Daoy (cell line): ENCODE results near the gene CCDC88A. TPM values are rescaled to one million over a fixed set of nuclear protein-coding genes. Genes with fewer than 3 reads are reported as not detected.
"Not testable (repeated sequence)": the region's sequence is repeated elsewhere in the genome, so short reads cannot be mapped to it uniquely, and the experiment has no call there.

Experiments used
- DNase-seq: peaks from one replicate; pipeline ENCODE4 v3.0.0-alpha.2; 2015; ENCODE audit warnings: low read depth
- total RNA-seq: library from RNA; depleted of rRNA; stranded (reverse); fragments of >200 nt; shearing (Covaris generic); gene quantifications from 2 replicates; pipeline ENCODE4 v1.2.3, GENCODE V29; 2014; rRNA removed

Gene CCDC88A, protein sequence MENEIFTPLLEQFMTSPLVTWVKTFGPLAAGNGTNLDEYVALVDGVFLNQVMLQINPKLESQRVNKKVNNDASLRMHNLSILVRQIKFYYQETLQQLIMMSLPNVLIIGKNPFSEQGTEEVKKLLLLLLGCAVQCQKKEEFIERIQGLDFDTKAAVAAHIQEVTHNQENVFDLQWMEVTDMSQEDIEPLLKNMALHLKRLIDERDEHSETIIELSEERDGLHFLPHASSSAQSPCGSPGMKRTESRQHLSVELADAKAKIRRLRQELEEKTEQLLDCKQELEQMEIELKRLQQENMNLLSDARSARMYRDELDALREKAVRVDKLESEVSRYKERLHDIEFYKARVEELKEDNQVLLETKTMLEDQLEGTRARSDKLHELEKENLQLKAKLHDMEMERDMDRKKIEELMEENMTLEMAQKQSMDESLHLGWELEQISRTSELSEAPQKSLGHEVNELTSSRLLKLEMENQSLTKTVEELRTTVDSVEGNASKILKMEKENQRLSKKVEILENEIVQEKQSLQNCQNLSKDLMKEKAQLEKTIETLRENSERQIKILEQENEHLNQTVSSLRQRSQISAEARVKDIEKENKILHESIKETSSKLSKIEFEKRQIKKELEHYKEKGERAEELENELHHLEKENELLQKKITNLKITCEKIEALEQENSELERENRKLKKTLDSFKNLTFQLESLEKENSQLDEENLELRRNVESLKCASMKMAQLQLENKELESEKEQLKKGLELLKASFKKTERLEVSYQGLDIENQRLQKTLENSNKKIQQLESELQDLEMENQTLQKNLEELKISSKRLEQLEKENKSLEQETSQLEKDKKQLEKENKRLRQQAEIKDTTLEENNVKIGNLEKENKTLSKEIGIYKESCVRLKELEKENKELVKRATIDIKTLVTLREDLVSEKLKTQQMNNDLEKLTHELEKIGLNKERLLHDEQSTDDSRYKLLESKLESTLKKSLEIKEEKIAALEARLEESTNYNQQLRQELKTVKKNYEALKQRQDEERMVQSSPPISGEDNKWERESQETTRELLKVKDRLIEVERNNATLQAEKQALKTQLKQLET (N-terminal part only)
- 47.5 and 58.7 TPM in 2 replicates for total RNA-seq

DNA sequence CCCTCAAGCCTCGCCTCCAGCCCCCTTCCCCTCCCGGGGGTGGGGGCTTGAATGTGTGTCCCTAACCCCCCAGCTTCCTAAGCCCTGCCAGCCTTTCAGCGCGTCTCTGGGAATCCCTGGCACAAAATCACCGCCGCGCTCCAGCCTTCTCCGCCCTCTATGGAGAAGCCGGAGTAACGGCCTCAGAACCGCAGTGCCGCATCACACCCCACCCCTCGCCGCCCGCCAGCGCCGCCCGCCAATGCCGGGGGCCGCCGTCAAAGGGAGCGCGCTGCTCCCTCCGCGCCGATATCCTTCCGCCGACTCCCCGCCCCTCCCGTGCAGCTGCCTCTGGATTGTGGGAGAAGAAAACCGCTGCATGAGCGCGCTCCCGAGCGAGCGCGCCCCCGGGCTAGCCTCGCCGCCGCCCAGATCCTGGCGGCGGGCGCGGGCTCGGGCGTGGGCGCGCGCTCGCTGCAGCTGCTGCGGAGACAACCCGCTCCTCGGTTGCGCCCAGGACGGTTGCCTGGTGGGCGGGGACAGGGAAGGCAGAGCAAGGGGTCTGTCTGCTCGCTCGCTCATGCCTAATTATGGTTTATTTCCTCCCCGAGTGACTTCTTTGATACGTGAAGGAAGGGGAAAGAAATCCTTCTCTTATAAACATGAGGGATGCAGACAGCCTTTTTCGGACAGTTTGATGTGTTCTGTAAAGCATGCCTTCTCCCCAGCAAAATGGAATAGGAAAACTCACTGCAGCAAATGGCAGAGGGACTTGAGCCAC lies at the start of gene CCDC88A:
CCDC88A (minus strand) TSS at position 178 of the 760 bp plus-strand sequence. CDS start 777 bp downstream, outside the sequence.
- DNase-seq = peak; percentile 98

DNA sequence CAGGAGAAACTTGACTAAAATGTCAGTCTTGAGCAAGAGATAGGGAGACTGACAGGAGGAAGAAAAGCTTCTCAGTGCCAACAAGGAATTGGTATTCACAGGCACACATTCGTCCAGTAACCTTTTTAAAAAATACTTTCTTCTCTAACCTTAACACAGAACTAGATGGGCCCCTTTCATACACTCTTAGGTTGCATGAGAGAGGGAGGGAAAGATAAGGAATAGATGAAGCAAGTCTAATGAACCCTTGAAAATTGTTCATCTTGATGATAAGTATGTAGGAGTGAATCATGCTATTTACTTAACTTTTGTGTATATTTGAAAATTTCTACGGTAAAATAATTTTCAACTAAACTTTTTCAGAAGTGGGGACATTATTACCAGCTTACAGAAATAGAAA lies 42.0 kb upstream of the CCDC88A start:
- no peak for DNase-seq

DNA sequence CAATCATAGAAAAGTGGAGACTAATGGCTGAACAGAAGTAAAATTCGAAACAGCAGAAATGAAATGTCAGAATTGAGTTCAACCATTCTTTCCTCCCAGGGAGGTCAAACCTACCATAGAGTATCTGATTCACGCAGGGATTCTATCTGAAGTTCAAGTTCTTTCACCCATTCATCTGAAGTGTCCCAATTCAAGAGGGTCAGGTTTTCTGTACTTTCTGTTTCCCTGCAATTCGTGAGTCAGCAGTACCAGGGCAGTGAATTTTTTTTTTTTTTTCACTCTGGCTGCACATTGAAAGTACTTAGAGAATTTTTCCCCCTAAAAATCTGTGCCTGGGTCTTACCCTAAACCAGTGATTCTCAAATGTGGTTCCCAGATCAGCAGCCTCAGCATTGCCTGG lies 40.9 kb upstream of the CCDC88A start:
- DNase-seq = peak; percentile 30

DNA sequence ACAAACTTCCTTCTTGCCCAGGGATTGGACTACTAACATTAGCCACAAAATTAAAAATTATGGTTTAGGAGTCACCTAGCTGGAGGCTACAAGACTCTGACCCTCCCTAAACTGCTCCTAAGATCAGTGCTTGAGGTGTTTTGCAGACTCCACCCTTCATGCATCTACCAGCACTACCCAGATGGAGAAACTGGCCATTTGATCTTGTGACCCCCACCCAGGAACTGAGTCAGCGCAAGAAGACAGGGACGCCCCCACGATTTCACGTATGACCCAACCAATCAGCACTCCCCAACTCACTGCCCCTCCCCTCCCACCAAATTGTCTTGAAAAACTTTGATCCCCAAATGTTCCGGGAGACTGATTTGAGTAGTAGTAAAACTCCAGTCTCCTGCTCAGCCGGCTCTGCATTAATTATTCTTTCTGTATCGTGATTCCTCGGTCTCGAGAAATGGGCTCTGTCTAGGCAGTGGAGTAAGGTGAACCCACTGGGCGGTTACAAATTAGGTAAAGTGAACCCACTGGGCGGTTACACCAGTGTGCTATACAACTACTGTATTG lies 40.1 kb upstream of the CCDC88A start:
- DNase-seq = no peak

DNA sequence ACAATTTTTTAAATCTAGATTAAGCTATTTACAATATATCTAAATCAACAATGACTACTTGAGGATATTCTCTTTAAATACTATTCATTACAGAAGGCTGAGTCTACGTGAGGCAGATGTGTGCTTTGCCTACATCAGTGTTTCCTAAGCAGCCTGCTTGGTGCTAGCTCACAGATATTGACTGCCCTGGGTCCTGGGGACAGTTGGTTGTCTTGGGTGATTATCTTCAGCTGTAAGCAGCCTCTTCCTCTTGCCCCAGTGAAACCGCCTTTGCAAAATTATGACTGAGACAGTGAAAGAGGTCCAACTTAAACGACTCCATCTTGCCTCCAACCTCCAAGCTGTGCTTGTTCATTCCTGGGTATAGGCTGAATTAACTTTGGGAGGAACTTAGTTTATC lies 39.6 kb upstream of the CCDC88A start:
- DNase-seq = no peak

DNA sequence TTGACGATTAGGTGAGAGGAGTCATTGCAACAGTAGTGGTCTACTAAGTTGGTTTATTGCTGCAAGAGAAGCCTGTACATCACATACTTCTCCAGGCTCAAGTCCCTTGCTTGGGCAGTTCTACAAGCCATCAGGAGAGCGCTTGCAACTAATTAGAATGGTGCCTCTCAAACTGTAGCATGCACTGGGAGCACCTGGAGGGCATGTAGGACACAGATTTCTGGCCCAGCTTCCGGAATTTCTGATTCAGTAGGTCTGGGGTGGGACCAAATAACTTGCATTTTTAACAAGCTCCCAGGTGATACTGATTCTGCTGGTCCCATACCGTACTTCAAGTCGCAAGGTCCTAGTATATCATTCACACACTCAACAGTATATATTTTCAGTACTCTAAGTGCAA lies 34.5 kb upstream of the CCDC88A start:
- DNase-seq = no peak

DNA sequence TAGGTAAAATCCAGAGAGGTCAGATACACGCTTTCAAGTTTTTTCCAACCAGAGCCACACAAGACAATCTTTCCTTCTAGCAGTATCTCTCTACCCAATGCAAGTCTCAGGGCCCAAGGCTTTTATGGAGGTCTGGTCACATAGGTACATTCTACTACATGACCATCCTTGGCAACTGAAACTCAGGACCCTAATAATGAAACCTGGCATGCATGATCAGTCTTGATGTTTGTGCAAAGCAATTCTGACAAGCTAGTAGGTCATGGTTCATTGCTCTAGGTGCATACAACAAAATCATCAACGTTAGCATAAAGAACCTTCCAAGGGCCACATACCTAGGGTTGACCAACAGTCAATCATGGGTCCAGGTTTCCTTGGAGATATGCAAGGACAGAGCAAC lies 33.2 kb upstream of the CCDC88A start:
- no peak for DNase-seq

DNA sequence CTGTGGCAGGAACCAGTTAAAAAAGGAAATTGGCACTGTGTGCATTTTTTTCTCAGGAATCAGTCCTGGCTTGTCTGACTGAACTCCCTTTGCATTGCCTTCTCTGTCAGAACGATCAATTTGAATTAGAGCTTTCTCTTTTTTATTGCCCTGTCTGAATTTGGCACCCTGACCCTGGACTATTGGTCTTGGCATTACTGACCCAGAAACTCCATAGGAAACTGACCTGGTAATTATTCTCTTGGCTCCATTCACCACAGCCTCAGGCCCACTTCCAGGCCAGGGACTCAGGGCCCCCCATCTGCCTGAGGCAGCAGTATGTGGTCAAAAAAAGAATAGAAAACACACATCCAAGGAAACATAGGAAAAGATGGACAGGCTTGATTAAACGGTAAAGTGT lies 32.0 kb upstream of the CCDC88A start:
- DNase-seq = no peak

DNA sequence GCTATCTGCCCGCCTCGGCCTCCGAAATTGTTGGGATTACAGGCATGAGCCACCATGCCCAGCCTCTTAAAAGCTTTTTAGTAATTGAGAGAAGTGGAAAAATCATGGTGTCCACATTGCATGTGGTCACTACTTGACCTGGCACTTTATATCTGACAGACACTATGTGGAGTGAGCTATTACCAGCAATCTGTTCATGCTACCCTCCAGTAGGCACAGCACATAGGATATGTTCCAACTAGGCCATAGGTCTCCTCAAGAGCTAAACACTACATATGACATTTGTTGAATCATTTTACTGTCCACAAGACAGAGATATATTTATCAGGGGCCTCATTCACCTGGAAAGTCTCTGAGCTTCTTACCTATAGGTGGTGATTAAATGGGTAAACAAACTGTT lies 30.4 kb upstream of the CCDC88A start:
- not testable (repeated sequence) for DNase-seq

DNA sequence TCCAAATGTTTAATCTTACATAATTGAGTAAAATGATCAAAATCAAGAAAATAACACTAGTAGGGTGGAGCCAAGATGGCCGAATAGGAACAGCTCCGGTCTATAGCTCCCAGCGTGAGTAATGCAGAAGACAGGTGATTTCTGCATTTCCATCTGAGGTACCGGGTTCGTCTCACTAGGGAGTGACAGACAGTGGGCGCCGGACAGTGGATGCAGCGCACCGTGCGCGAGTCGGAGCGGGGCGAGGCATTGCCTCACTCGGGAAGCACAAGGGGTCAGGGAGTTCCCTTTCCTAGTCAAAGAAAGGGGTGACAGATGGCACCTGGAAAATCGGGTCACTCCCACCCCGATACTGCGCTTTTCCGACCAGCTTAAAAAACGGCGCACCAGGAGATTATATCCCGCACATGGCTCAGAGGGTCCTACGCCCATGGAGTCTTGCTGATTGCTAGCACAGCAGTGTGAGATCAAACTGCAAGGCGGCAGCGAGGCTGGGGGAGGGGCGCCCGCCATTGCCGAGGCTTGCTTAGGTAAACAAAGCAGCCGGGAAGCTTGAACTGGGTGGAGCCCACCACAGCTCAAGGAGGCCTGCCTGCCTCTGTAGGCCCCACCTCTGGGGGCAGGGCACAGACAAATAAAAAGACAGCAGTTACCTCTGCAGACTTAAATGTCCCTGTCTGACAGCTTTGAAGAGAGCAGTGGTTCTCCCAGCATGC lies 22.5 kb upstream of the CCDC88A start:
- not testable (repeated sequence) for DNase-seq

DNA sequence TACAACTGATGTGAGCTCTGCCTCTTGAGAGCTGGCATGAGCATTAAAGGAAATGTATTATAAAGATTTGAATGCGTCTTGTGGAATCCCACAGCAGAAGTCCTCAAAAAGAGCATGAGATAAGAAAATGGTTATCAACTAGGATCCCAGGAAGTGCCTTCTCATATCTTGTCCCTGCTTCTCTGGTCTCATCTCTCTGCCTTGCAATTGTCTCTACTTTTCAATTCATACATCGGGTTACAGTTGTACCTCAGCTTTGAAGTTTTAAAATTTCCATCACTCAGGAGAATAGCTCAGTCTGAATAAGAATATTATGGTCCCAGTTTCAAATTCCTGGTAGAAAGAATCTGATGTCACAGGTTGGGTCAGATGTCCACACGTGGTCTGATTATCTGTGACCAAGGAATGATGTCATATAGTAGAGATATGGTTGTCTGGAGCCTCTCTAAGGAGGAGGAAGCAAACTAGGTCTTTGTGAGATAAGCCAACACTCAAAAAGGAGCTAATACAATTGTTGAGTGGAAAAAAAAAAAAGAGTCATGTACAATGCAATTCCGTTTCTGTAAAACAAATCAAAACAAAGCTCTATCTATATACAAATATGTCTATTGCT lies 21.7 kb upstream of the CCDC88A start:
- DNase-seq = no peak

DNA sequence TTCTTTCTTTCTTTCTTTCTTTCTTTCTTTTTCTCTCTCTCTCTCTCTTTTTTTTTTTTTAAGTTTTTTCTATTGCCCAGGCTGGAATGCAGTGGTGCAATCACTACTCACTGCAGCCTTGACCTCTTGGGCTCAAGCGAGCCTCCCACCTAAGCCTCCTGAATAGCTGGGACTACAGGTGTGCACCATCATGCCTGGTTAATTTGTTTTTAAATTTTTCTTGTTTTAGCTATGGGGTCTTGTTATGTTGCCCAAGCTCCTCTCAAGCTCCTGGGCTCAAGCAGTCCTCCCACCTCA lies 19.4 kb upstream of the CCDC88A start:
- no peak for DNase-seq

DNA sequence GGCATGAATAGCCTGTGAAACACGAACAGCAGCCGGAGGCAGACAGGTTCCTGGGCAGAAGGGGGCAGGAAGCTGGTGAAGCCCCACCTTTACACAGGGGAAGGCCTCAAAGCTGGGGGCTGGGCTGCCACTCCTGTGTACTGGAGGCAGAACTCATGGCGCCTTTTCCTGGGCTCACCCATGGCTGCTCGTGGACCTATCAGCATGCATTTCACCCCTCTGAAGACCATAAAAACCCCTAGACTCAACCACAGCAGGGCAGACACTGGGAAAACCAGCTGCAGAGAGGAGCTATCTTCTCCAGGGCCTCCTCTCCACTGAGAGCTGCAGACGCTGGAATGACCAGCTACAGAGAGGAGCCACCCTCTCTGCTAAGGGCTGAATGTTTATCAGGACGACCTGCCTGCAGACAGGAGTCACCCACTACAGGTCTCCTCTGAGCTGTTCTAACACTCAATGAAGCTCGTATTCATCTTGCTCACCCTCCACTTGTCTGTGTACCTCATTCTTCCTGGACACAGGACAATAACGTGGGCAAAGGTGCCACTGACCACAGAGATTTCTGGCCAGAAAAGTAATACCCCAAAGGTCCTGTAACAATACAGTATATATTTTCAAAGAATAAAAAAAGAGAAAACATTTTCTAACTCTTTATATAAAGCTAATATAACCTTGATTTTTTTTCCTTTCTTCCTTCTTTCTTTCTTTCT lies 18.9 kb upstream of the CCDC88A start:
- no peak for DNase-seq

DNA sequence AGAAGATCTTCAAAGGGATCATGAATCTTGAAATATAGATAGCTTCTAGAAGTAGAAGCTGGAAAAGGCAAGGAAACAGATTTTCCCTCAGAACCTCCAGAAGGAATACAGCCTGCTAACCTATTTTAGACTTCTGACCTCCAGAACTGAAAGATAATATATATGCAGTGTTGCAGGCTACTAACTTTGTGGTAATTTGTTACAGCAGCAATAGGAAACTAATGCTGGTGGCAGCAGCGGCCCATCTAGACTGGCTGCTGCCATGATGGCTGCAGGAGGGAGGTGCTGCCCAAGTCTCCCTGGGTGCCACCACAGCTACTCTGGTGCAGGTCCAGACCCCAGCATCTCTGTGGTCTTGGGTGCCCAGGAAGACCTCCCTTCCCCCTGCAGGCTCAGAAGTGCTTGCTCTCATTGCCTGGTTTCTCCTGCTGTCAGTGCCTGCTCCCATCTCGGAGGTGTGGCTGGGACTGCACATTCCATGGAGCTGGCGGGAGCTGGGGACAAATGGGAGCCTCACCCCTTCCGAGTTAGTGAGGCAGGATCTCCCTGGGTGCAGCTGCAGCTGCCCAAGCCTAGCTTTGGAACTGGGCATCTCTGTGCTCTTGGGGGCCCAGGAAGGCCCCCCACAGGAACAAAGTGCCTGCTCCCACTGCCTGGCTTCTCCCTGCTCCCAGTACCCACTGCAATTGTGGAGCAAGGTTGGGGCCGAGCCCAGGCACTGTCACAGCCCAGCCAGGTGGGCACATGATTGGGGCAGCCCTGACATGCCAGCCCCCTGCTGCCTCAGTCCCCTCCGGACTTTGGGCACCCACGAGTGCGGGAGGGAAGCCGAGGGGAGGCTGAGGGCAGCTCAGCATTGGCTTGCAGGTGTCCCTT lies 18.1 kb upstream of the CCDC88A start:
- DNase-seq = no peak

DNA sequence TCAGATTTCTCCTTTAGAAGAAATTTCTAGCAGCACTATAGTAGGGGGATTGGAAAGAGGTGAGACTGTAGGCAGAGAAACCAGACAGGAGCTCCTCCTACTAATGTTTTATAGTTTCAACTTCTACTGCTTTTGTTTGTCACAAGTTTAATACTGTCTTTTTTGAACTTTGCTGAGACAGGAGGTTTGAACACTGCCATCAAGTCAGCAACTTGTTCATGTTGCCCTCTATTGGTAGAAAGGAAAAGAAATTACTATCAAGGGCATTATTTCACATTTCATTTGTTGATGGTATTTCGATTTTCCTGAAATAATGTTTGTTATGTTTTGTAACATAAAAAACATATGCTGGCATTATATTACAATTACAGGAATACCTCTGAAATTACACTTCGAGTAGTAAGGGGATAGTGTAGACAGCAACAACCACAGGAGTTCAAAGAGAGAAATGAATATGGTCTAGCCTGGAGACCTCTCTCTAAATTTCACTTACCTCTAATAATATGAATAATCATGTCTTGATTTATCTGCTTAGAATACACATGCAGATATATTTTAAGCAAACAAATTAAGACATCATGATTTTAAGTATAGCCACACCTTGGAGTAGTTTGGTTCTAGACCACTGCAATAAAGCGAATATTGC lies 12.4 kb upstream of the CCDC88A start:
- DNase-seq = peak; percentile 13

DNA sequence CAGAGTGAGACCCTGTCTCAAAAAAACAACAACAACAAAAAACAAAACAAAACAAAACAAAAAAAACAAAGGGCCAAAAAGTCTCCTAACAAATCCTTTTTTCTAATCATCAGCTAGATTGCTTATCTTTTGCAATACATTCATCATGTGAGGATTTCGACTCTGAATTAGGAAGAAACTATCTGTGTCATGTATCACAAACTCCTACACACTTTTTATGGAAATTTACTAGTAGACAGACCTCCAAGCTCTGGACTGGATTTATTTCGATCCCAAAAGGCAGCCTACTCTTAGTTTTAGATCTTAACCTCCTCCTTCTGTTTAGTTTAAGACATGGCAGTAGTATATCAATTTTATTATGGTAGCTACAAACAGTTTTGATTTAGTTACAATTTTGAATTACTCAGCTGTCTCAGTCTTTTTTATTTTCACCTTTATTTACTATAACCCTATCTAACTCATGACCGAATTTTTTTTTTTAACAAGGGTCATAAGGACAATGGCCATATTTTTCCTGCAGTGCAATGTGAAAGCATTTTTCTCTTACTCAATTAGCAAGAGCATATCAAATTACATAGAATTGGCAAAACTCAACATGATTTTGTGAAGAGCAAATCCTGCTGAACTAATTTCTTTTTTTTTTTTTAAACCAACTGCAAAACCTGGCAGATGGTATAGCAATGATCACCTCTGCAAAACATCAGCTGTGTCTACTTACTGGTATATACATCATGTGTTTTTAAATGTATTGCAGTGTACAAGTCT lies 10.7 kb upstream of the CCDC88A start:
- DNase-seq = no peak

DNA sequence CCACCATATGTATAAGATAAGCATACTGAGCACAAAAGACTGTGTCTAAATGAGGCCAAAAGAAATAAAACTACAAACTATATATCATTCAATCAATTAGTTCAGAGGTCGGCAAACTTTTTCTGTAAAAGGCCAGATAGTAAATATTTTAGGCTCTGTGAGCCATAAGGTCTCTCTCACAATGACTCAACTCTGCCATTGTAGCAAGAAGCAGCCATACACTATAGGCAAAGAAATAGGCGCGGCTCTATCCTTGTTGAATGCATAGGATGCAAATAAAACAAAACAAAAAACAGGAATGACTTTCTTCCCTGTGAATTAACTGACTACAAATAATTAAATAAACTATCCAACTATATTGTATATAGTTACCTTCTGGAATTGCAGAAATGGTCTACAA lies 8.6 kb upstream of the CCDC88A start:
- no peak for DNase-seq
